ENCODE results near the gene ALX4. TPM values are rescaled to one million over a fixed set of nuclear protein-coding genes. Genes with fewer than 3 reads are reported as not detected.

Gene ALX4
- total and polyA plus RNA-seq, 9 of the 15 experiments (the other 6 are each of a cell fraction or from before 2014, with no cell fraction given): 0.07 to 1.2 (median 0.33) TPM

DNA sequence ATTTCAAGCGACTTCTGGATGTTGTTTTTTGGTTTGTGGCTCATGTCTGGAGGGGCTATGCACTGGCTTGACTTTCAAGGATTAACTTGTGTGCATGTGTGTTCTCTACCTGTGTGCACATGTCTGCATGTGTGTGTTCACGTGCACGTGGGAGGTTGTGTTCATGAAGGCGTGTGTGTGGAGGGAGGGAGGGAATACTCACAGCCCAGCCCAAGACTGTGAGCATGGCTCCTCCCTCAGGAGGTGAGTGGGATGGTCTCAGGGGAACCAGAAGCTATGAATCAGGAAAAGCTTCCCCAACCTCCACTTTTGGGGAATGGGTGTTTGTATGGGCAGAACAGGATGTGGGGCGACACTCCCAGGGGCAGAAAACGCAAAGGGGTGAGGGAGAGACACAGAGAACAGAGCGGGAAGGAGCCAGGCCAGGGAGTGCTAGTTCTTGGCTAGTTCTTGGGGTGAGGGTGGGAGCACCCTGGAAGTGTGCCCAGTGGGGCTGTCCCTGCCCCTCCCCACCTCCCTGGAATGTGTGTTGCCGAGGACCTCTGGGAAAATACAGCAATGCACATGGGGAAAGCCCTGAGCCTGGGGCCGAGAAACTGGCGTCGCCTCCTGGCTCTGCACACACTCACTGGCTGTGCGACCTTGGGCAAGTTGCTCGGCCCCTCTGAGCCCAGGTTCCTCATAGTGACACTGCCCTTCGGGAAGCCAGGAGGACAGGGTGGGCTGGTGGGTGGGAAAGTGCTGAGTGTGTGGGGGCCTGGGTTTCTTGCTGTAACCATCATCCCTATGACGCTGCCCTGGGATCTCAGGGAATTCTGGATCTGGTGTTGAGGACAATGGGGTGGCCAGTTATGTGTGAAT lies 16.9 kb upstream of the ALX4 start (continued):
- TF ChIP-seq, protein P1, sequence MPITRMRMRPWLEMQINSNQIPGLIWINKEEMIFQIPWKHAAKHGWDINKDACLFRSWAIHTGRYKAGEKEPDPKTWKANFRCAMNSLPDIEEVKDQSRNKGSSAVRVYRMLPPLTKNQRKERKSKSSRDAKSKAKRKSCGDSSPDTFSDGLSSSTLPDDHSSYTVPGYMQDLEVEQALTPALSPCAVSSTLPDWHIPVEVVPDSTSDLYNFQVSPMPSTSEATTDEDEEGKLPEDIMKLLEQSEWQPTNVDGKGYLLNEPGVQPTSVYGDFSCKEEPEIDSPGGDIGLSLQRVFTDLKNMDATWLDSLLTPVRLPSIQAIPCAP (CRISPR knock-in tag; IDR thresholded peaks at IDR 0.05; ENCODE audit: borderline replicate concordance): no peak
- TF ChIP-seq CXXC5 (CRISPR knock-in tag; IDR thresholded peaks at IDR 0.05) (peak; percentile 46; the same call in 1 of the 2 replicates), ZKSCAN8 (CRISPR knock-in tag; IDR thresholded peaks at IDR 0.05) (no peak), PHB (CRISPR knock-in tag; IDR thresholded peaks at IDR 0.05) (no peak), ZNF445 (CRISPR knock-in tag; IDR thresholded peaks at IDR 0.05; ENCODE audit: low read depth) (no peak), CSDE1 (IDR thresholded peaks at IDR 0.05) (no peak), ZNF197 (CRISPR knock-in tag; IDR thresholded peaks at IDR 0.05; ENCODE audit: low read depth) (no peak), RBFOX2 (IDR thresholded peaks at IDR 0.05; ENCODE audit: low read depth, low read length) (no peak), HLTF (IDR thresholded peaks at IDR 0.05) (no peak), MCM2 (IDR thresholded peaks at IDR 0.05; ENCODE audit: low read depth) (no peak), ZNF224 (CRISPR knock-in tag; IDR thresholded peaks at IDR 0.05) (no peak), CBFB (CRISPR knock-in tag; IDR thresholded peaks at IDR 0.05) (no peak), C11orf30 (IDR thresholded peaks at IDR 0.05; ENCODE audit: low read depth) (no peak), GTF2F1 (IDR thresholded peaks at IDR 0.05; ENCODE audit: low read depth, low read length) (no peak), RAD21 (CRISPR knock-in tag; conservative IDR thresholded peaks at IDR 0.05 in 1 of 2, IDR thresholded peaks at IDR 0.05 in 1 of 2) (peak; percentile 77 to 83), ZFP1 (CRISPR knock-in tag; IDR thresholded peaks at IDR 0.05) (no peak), GTF2E2 (tag; IDR thresholded peaks at IDR 0.05) (no peak), SMARCB1 (IDR thresholded peaks at IDR 0.05; ENCODE audit: insufficient read length, low read depth) (no peak)
- TF ChIP-seq, protein P2, sequence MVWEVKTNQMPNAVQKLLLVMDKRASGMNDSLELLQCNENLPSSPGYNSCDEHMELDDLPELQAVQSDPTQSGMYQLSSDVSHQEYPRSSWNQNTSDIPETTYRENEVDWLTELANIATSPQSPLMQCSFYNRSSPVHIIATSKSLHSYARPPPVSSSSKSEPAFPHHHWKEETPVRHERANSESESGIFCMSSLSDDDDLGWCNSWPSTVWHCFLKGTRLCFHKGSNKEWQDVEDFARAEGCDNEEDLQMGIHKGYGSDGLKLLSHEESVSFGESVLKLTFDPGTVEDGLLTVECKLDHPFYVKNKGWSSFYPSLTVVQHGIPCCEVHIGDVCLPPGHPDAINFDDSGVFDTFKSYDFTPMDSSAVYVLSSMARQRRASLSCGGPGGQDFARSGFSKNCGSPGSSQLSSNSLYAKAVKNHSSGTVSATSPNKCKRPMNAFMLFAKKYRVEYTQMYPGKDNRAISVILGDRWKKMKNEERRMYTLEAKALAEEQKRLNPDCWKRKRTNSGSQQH (CRISPR knock-in tag; IDR thresholded peaks at IDR 0.05): no peak
- TF ChIP-seq, protein P3, sequence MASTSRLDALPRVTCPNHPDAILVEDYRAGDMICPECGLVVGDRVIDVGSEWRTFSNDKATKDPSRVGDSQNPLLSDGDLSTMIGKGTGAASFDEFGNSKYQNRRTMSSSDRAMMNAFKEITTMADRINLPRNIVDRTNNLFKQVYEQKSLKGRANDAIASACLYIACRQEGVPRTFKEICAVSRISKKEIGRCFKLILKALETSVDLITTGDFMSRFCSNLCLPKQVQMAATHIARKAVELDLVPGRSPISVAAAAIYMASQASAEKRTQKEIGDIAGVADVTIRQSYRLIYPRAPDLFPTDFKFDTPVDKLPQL (IDR thresholded peaks at IDR 0.05; ENCODE audit: extremely low read depth, insufficient read length): no peak
- TF ChIP-seq, protein P4, sequence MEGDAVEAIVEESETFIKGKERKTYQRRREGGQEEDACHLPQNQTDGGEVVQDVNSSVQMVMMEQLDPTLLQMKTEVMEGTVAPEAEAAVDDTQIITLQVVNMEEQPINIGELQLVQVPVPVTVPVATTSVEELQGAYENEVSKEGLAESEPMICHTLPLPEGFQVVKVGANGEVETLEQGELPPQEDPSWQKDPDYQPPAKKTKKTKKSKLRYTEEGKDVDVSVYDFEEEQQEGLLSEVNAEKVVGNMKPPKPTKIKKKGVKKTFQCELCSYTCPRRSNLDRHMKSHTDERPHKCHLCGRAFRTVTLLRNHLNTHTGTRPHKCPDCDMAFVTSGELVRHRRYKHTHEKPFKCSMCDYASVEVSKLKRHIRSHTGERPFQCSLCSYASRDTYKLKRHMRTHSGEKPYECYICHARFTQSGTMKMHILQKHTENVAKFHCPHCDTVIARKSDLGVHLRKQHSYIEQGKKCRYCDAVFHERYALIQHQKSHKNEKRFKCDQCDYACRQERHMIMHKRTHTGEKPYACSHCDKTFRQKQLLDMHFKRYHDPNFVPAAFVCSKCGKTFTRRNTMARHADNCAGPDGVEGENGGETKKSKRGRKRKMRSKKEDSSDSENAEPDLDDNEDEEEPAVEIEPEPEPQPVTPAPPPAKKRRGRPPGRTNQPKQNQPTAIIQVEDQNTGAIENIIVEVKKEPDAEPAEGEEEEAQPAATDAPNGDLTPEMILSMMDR (IDR thresholded peaks at IDR 0.05 in 2 of 3, conservative IDR thresholded peaks at IDR 0.05 in 1 of 3; ENCODE audit: insufficient read depth in 2 of 3, low read depth in 1 of 3, low read length in 3 of 3): peak; percentile 48 to 74 (median 59); a peak in 3 of 6 replicates
- TF ChIP-seq, protein P5, sequence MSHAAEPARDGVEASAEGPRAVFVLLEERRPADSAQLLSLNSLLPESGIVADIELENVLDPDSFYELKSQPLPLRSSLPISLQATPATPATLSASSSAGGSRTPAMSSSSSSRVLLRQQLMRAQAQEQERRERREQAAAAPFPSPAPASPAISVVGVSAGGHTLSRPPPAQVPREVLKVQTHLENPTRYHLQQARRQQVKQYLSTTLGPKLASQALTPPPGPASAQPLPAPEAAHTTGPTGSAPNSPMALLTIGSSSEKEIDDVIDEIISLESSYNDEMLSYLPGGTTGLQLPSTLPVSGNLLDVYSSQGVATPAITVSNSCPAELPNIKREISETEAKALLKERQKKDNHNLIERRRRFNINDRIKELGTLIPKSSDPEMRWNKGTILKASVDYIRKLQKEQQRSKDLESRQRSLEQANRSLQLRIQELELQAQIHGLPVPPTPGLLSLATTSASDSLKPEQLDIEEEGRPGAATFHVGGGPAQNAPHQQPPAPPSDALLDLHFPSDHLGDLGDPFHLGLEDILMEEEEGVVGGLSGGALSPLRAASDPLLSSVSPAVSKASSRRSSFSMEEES (CRISPR knock-in tag; IDR thresholded peaks at IDR 0.05): no peak
